Breast epithelium (tissue), 4 donors: ENCODE results near the gene SCYL1. TPM values are rescaled to one million over a fixed set of nuclear protein-coding genes. Genes with fewer than 3 reads are reported as not detected.

Source experiments
- DNase-seq, 2 donors: peaks; one replicate each; pipeline ENCODE4 v3.0.0-alpha.2; 2019; ENCODE audit warnings: low spot score in 2 of 2
- H3K27ac ChIP-seq, 2 donors: fragments of 200-600 bp; sonication (generic) in 1 of 2; one replicate each; pipeline ENCODE4 v1.5.1; 2016 to 2019; ENCODE audit warnings: mild to moderate bottlenecking in 1 of 2
- H3K27me3 ChIP-seq, 2 donors: fragments of 200-600 bp; sonication (generic) in 1 of 2; one replicate each; pipeline versions ENCODE4 v1.5.1 to v1.6.0; 2017 to 2019; ENCODE audit warnings: control low read depth in 1 of 2, mild to moderate bottlenecking in 1 of 2
- H3K36me3 ChIP-seq: fragments of 200-600 bp; one replicate; pipeline ENCODE4 v1.5.1; 2019
- H3K4me1 ChIP-seq, 2 donors: fragments of 200-600 bp; sonication (generic); one replicate each; pipeline ENCODE4 v1.5.1; 2016 to 2019; ENCODE audit warnings: control low read depth in 1 of 2
- H3K4me3 ChIP-seq, 3 donors: fragments of 200-600 bp; sonication (generic); 1 replicate in 2 of 3; 2 replicates in 1 of 3; pipeline ENCODE4 v1.5.1; 2016 to 2019; ENCODE audit warnings: mild to moderate bottlenecking in 3 of 3, moderate library complexity in 2 of 3
- H3K9me3 ChIP-seq, 2 donors: fragments of 200-600 bp; sonication (generic) in 1 of 2; one replicate each; pipeline ENCODE4 v1.5.1; 2016 to 2019; ENCODE audit warnings: control low read depth in 1 of 2
- CTCF ChIP-seq, 3 donors: fragments of 450-650 bp; IDR thresholded peaks; one replicate each; pipeline ENCODE4 v1.5.1; 2016 to 2017; ENCODE audit warnings: antibody characterized with exemption in 3 of 3, mild to moderate bottlenecking in 3 of 3, moderate library complexity in 3 of 3
- POLR2A ChIP-seq: fragments of 450-650 bp; IDR thresholded peaks from one replicate; pipeline ENCODE4 v1.6.1; 2016; ENCODE audit warnings: antibody characterized with exemption, mild to moderate bottlenecking, moderate library complexity
- POLR2AphosphoS5 ChIP-seq, 3 donors: sonication (generic); formaldehyde crosslinking; IDR thresholded peaks; one replicate each; pipeline ENCODE4 v1.6.1; 2017; ENCODE audit warnings: antibody characterized with exemption in 3 of 3
- intact Hi-C: fragments of 100-400 bp; cut with DNase I; formaldehyde crosslinking; loops from one replicate; pipeline ENCODE4 v1.15.1; 2023; ENCODE audit warnings: low total_unique reads
- total RNA-seq, 3 donors: library from RNA; depleted of rRNA; stranded (reverse); fragments of >200 nt; gene quantifications; one replicate each; pipeline ENCODE4 v1.1.0, GENCODE V29; 2016

Gene SCYL1
- total RNA-seq, 3 donors from 2014 or later = 74.1 to 83.4 (median 83.2) TPM

DNA sequence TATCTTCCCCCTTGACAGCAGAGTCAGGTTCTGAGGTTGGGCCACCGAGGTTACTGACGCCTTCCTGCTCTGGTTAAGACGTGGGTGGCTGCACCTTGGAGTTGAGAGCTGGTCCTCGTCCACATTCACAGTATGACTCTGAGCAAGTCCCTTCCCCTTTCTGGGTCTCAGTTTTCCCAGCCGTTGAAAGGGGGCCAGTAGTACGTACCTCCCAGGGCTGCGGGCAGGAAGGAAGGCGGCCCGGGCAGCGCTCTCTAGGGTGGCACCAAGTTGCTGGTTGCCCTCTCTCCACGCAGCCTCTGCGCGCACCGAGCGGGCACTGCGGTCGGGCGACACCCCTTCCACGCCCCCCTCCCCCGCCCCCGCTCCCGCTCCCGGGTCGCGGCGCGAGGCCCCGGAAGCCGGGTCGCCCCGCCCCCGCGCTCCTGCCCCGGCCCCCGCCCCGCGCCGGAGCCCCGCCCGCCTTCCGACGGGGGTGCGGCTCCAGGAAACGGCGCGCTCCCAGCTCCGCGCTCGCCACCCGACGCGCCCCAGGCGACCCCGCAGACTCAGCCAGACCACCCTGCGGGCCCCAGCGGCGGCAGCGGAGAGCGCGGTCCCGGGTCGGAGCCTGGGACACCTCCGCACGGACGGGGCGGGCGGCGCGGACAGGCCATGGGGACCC lies 50.8 kb downstream of the SCYL1 start, which contains the start of gene EHBP1L1:
EHBP1L1 (plus strand) TSS at position 486 of the 664 bp plus-strand sequence. CDS start 250 bp downstream, outside the sequence.
- Histone ChIP-seq H3K27ac (peak within 1 kb of the TSS; percentile 96 to 97), H3K4me3 (peak within 1 kb of the TSS; percentile 60 to 91 (median 75)), H3K4me1 (peaks cover 37 to 38% of the 10 kb centered on the region in 2 donors), H3K9me3 (no peaks in the 10 kb centered on the region), H3K36me3 (no peaks in the 10 kb centered on the region), H3K27me3 (no peaks in the 10 kb centered on the region)
- DNase-seq = no peak
- intact Hi-C loops = loop anchor here (5.0 kb wide), 1 partner anchor 37 kb away; the partner anchor contains the start of gene MAP3K11
- TF ChIP-seq POLR2AphosphoS5 (IDR thresholded peaks at IDR 0.05) = peak in 1 of 3 donors; percentile 10
- TF ChIP-seq POLR2A = no peak
- TF ChIP-seq CTCF (IDR thresholded peaks at IDR 0.05) = no peak

DNA sequence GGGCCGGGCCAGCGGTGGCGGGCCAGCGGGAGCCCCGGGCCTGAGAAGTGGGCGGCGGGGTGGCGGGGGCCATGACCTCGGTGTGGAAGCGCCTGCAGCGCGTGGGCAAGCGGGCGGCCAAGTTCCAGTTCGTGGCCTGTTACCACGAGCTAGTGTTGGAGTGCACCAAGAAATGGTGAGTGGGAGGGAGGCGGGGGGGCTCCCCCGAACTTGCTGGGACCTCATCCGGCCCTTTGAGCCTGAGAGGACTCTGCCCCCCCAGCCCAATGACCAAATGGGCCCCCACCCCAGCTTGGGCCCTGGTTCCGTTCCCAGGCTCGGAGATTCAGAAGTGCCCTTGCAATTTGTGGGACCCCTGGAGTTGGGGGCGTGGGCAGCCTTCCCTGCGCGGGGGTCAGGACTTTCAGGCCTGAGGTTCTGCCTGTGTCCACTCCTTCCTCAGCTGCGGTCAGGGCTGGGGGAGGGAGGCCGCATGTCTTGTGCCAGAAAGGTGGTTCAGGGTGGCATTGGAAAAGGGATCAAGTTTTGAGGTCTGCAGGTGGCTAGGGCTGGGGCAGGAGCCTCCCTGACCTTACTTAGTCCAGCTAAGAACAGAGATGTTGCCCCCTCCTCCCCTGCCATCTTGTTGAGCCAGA lies 51.5 kb downstream of the SCYL1 start:
- no peak for TF ChIP-seq CTCF (IDR thresholded peaks at IDR 0.05)
- TF ChIP-seq POLR2AphosphoS5 (IDR thresholded peaks at IDR 0.05) = no peak
- TF ChIP-seq POLR2A = no peak
- peak overlapping the region; percentile 96 to 97 for H3K27ac ChIP-seq
- peaks cover 30 to 32% of the 10 kb centered on the region in 2 donors for H3K4me1 ChIP-seq
- peak overlapping the region; percentile 60 to 91 (median 75) for H3K4me3 ChIP-seq
- no peaks in the 10 kb centered on the region for H3K27me3 ChIP-seq
- intact Hi-C loops = loop anchor here (5.0 kb wide), 1 partner anchor 36 kb away; the partner anchor contains the start of gene MAP3K11
- H3K36me3 ChIP-seq = no peaks in the 10 kb centered on the region
- no peaks in the 10 kb centered on the region for H3K9me3 ChIP-seq
- no peak for DNase-seq

GRCh38 chr11:65576867-65577755 lies 52.2 kb downstream of the SCYL1 start:
- peak overlapping the region; percentile 96 to 97 for H3K27ac ChIP-seq
- no peak for DNase-seq
- no peaks in the 10 kb centered on the region for H3K36me3 ChIP-seq
- no peaks in the 10 kb centered on the region for H3K9me3 ChIP-seq
- no peaks in the 10 kb centered on the region for H3K27me3 ChIP-seq
- TF ChIP-seq CTCF (IDR thresholded peaks at IDR 0.05) = no peak
- no peak for TF ChIP-seq POLR2A
- TF ChIP-seq POLR2AphosphoS5 (IDR thresholded peaks at IDR 0.05) = no peak
- intact Hi-C loops = loop anchor here (5.0 kb wide), 1 partner anchor 35 kb away; the partner anchor contains the start of gene MAP3K11
- peak overlapping the region; percentile 60 to 91 (median 75) for H3K4me3 ChIP-seq
- H3K4me1 ChIP-seq = peaks cover 24 to 26% of the 10 kb centered on the region in 2 donors

DNA sequence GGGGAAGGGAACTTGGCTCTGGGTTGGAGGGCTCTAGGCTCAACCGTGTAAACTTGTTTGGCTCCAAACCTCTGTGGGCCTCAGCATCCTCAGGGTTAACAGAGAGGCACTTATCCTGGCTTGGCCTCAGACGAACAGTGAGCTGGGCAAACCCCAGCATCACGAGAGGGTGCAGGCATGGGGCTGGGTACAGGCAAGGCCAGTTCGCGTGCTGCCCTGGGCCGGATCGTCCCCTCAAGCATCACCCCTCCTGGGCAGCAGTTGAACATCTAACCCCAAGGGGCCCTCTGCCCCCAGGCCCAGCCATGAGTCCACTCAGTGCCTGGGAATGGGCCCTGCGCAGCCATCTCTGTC lies 52.9 kb downstream of the SCYL1 start:
- TF ChIP-seq POLR2A = no peak
- TF ChIP-seq CTCF (IDR thresholded peaks at IDR 0.05) = no peak
- TF ChIP-seq POLR2AphosphoS5 (IDR thresholded peaks at IDR 0.05) = no peak
- peak overlapping the region; percentile 96 to 97 for H3K27ac ChIP-seq
- H3K9me3 ChIP-seq = no peaks in the 10 kb centered on the region
- H3K36me3 ChIP-seq = no peaks in the 10 kb centered on the region
- intact Hi-C loops = loop anchor here (5.0 kb wide), 1 partner anchor 35 kb away; the partner anchor contains the start of gene MAP3K11
- peak overlapping the region; percentile 60 to 91 (median 75) for H3K4me3 ChIP-seq
- peaks cover 24 to 26% of the 10 kb centered on the region in 2 donors for H3K4me1 ChIP-seq
- no peaks in the 10 kb centered on the region for H3K27me3 ChIP-seq
- DNase-seq = no peak
